NOMO-1 (cell line): Measurements from ENCODE around the gene LSAMP.

Experiments used
- DNase-seq, 2 experiments: peaks; one replicate each; lab custom pipeline; 2025; ENCODE audit not compliant: unreplicated experiment in 2 of 2; lab: John Stamatoyannopoulos, UW

Gene LSAMP

GRCh38 chr3:116433552-116433951, 11.7 kb downstream of the LSAMP start:
- DNase-seq = no peak

DNA sequence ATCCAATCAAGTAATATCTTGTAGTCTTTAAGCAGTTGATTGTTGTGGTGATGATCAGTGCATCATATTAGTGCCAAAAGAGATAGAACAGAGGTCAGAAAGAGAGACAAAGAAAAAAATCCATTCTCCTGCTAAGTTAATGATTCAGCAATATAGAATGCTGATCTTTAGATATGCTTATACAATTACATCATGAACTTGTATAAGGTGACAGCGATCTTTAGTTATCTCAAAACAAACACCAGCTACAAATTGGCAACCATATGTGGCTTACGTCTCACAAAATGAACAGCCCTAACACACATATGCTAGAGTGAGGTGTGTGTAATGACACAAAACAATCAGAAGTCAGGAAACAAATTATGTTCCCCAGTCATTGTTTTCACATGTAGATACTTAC, 12.5 kb downstream of the LSAMP start:
- DNase-seq = no peak

- no peak for DNase-seq
Observed at GRCh38 chr3:116429479-116430269, 15.6 kb downstream of the LSAMP start.

DNA sequence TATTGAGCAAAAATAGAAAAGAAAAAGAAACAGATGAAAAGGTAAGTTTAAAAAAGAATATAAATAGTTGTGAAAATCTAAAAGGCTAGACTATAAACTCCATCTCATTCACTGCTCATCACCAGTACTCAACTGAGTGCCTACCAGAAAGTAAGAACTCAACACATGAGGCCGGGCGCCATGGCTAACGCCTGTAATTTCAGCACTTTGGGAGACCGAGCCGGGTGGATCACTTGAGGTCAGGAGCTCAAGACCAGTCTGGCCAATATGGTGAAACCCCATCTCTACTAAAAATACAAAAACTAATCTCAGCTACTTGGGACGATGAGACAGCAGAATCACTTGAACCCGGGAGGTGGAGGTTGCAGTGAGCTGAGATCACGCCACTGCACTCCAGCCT, 19.3 kb downstream of the LSAMP start:
- no peak for DNase-seq

- DNase-seq = no peak
Observed at GRCh38 chr3:116425126-116425525, 20.2 kb downstream of the LSAMP start.

GRCh38 chr3:116423945-116424344, 21.3 kb downstream of the LSAMP start:
- DNase-seq = no peak

DNA sequence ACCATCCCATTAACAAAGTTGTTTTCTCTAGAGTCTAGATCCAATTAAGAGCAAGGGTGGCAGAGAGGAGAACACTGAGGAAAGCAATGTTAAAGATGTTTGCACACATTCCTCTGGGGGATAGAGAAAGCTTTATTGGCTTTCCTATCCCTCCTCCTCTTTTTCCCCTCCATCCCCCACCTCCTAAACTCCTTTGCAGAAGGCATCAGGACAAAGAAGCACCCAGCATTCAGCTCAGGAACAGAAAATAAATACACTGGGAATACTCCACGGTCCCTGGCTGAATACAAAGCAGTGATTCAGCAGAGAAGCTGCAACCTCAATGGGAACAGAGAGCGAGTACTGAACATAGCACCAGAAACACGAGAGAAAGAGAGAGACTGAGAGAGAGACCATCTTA, 21.9 kb downstream of the LSAMP start:
- DNase-seq = no peak

GRCh38 chr3:116417151-116417550, 28.1 kb downstream of the LSAMP start:
- no peak for DNase-seq

- no peak for DNase-seq
Observed at GRCh38 chr3:116413319-116413718, 32.0 kb downstream of the LSAMP start.

DNA sequence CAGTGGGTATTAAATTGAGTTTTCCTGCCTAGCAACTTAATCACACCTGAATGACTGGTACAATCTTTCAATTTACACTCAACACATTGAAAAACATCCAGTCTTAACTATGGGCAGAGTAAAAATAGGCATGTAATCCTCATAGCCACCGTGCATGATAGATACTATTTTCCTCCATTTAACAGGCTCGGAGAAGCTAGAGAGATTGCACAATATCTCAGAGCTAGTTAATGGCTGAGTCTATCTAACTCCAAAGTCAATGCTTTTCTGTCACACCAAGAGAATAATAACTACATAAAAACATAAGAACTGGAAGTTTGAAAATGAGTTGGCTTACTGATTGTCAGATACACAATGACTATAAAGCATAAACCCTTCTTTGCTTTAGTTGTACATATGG, 36.8 kb downstream of the LSAMP start:
- no peak for DNase-seq

DNA sequence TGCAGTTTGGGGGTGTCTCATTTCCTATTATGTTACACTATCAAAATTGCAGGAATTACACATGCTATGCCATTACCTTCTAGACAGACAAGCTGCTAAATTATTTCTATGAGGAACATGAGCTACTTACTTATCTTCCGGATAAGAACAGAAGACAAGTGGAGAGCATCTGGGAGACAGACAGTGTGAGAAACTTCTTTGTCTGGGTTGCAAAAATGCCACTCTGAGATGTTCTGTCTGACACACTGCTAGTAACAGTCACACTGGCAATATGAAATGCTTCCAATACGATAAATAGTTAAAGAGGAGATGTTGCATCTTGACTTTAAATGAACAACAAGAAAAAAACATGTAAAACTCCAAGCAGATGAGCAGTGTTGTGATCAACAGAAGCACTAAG, 40.1 kb downstream of the LSAMP start:
- DNase-seq = no peak

- no peak for DNase-seq
Observed at GRCh38 chr3:116399701-116400226, 45.5 kb downstream of the LSAMP start.

GRCh38 chr3:116394365-116394764, 50.9 kb downstream of the LSAMP start:
- no peak for DNase-seq

DNA sequence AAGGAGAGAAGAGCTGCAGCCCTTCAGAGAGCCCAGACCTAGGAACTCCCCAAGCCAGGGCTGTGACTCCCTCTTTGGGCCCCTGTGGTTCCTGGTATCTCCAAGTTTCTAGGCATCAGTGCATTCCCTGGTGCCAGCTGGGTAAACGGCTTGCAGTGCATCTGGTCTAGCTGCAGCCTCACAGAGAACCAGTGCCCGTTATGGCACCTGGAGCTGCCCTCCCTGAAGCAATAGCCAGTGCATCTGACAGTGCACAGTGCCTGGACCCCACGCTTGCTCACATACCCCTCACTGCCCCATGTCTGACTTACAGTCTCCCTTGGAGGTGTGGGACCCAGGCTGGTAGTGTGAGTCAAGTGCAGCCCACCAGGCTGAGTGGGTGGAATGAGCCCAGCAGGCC, 52.1 kb downstream of the LSAMP start:
- DNase-seq = no peak

DNA sequence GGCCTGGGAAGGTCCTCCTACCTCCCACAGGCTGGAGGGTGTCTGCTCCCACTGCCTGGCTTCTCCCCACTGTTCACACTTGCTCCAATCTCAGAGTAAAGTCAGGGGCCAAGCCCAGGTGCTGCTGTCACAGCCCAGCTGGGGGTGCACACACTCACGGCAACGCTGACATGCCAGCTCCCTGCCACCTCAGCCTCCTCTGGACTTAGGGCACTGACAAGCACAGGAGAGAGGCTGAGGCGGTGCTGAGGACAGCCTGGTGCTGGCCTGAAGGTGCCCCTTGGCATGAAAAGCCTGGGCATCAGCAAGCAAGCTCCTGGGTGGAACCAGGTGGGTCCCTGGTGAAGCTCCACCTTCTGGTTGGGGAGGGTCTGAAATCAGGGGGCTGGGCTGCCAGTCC, 53.0 kb downstream of the LSAMP start:
- DNase-seq = no peak

DNA sequence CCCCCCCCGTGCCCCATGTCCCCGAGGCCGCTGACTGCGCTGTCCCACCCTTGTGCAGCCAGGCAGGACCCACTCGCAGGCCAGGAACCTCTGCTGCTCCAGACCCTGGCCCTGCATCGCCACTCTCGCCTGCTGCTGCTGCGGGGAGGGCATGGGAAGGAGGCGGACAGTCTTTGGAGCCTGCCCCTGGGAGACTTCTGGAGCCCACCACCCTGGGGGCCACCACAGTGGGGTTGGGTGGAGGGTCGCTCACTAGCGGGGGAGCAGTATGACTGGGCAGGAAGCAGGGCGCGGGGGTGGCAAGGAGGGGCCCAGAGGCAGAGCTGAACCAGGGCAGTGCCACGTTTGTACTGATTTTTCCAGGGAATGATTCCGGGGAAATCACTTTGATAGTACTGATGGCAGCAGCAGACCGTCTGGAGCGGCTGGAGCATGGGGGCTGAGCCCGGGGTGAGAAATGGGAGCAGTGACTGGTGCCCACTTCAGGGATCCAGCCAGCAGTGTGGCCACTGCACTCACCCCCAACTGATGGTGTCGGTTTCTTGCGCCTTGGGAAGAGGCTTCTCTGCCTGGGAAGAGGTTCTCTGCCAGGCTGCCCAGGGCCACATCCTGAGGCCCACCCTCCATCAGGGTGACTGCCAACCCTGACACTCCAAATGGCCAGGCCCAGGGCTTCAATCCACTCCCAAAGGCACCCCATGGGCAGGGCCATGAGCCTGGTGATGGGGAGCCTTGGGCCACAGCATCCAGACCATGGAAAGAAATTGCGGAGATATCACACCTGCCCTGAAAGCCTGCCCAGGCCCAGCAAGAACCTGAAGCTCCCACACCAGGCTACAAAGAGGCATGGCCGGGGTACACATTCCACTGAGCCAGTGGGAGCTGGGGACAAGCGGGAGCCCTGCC, 53.7 kb downstream of the LSAMP start:
- DNase-seq = no peak

DNA sequence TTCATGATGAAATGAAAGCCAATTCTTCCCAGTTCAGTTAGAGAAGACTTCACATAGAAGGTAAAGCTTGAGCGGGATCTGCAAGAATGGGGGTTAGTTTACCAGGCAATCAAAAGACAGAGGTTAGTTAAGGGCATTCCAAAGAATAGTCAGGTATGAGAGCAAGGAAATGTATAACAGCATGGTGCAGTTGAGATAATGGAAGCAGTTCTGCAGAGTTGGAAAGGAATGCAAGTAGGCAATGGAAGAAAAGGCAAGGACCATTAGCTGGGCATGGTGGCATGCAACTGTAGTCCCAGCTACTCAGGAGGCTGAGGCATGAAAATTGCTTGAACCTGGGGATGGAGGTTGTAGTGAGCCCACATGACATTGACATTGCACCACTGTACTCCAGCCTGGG, 55.0 kb downstream of the LSAMP start:
- DNase-seq = no peak

DNA sequence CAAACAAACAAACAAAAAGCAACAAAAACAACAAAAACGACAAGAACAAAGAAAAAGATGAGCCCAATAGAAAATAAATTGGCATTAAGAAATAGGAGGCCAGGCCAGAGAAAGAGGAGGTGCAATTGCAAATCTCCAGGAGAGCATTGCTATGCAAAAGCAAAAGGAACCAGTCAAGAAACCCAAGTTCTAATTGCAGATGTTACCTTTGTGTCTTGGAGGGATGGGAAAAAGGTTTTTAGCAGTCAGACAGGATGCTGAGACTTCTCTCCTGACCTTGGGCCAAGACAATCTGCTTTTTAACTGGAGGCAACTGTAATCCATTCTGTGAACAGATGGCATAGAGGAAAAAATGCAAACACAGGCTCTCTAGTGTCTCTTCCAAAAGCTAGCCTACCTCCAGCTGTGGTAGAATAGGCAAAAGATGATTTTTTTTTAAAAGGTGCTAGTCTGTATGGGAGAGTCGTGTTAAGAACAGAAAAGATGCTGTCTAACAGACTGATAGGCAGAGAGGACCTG, 56.4 kb downstream of the LSAMP start:
- no peak for DNase-seq

DNA sequence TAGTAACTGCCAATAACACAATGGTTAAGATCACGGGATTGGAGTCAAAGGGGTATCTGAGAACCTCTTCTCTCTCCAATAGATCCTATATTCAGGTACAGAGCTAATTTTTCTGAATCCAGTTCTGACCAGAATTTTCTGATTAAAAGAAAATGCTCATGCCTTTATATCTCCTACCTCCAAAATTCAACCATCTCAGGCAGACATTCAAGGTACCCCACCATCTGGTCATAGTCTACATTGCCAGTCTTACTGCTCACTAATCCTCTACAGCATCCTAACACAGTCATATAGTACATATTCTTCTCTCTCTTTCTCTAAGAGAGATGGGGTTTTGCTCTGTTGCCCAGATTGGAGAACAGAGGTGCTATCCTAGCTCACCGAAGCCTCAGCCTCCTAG, 59.1 kb downstream of the LSAMP start:
- no peak for DNase-seq

DNA sequence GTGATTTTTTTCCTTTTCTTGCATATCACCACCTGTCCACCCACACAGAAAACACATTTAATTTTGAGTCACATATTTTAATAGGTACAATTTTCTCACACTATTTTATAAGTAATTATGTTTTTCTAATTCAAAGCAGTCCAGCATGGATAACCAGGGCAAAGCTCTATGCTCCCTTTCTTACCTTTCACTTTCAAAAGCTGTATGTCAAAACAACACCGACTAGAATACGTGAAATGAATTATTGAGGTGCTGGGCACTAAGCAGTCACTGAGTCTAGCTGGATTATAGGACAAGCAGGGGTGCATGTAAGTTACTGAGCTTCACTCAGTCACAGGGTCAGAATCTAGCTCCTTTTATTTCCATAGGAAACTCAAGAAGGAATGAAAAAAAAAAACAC, 60.6 kb downstream of the LSAMP start:
- no peak for DNase-seq

DNA sequence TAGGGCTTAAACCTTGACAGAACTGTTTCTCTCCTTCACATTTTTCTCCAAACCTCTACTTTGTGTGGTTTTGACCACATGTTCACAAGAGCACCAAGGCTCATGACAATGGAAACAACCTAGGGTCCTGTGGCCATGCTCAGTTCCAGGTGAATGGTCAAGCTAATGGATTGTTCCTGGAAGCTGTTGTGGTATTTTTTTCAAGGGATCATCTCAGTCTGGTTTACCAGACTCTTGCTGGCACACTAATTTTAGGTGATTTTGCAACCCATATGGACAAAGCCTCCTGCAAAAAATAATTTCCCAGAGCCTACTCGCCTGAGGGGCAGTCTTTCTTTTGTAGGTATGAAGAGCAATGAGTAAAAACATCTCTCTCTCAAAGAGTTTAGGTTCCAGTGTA, 67.2 kb downstream of the LSAMP start:
- DNase-seq = no peak

GRCh38 chr3:116374901-116375300, 70.4 kb downstream of the LSAMP start:
- no peak for DNase-seq
